HG02759 (cell line): ENCODE measurements around the gene COPB1.

Experiments used
- ATAC-seq: cut with Tn5 transposase; IDR thresholded peaks from one replicate; pipeline ENCODE4 v1.9.1; 2021; ENCODE audit warnings: mild to moderate bottlenecking, moderate library complexity; ENCODE audit not compliant: unreplicated experiment

The COPB1 gene

DNA sequence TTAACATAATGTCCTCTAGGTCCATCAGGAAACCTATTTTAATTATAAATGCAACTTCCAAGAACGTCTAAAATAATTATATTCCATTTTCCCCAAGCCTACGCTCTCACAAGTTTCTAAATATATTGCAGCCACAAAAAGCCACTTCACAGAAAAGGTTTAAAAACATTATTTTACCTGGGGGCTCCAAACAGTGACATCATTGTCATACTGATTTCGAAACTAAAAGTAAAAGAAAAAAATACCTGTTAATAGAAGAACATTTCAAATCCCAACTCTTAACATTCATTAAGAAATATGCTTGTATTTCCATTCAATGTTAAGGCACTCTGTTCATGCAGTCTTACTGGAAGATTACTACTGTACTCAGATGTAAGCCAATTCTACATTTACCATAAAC, 19.2 kb upstream of the COPB1 start:
- ATAC-seq, result no peak

DNA sequence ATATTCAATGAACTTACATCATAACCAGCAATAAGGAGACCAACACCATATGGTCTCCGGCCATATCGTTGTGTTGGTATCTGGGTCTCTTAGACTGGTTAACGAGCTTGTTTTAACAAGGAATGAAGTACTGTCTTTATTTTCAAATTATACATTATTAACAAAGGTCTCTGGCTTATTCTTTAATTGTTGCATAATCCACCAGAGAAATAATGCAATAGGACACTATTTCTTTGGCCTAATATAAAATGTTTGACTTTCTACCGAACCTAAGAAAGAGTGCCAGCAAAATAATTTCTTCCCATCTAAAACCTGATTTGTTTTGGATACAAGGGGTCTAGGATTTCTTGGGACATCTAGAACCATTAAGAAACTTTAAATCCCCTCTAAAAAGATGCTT, 14.2 kb upstream of the COPB1 start:
- ATAC-seq, result no peak

DNA sequence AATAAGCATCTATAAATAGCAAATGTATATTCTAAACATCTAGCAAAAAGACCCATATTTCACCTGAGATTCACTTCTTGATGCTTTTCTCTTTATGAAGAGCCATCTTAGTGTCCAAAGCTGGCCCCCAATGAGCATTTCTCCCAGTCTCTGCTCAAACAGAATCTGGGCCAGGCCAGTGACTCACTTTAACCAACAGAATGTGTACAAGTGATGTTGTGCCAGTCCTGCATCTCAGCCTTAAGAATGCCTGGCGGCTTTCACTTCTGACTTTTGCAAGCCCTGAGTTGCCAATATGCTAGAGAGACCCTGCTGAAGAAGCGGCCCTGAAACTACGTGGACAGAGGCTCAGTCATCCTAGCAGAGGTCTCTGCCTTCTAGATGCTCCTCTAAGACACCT, 6.9 kb upstream of the COPB1 start:
- ATAC-seq, result no peak

DNA sequence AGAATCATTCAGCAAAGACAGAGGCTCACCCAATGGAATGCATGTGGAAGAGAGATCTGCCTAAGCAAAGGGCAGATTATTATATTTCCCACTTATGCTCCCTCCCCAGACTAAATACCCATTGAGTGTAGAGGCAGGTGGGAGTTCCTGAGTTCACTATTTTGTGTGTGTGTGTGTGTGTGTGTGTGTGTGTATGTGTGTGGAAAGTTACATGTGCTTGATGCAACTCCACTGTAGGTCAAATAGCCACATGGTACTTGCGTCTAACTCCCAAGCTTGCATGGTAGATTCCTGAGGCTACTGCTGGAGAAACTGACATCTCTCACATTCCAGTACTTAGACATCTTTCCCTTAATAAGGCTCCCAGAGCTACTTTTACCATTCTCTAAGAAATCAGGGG, 3.4 kb upstream of the COPB1 start:
- no peak for ATAC-seq

DNA sequence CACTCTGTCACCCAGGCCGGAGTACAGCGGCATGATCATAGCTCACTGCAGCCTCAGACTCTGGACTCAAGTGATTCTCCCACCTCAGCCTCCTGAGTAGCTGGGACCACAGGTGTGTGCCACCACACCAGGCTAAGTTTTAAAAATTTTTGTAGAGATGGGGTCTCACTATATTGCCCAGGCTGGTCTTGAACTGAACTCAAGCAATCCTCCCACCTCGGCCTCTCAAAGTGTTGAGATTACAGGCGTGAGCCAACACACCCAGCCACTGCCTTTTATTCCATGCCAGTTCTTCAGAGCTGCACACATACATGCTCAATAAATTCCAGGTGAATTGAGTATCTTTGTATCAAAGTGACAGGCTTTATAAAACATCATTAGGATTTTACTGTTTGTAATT, 2.4 kb upstream of the COPB1 start:
- ATAC-seq, result no peak

DNA sequence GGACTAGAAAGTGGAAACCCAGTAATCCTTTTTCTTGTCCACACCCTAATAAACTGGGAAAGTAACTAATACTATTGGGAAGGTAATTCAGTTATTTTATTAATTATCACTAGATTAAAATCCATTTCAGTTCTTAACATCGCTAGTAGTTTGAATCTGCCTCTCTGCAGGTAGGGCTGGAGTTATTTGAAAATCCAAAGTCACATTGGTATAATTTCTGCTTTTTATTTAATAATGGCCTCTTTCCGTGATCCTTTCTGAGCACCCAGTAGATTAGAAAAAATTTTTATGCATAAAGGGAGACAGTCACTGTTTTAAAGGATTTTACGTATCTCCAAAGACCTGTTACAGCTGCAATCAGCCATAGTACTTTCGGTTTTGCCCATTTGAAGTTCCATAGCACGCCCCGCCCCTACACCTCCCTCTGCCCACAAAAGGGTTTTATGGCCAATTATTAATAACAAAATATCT, 605 bp upstream of the COPB1 start:
- peak; percentile 56 for ATAC-seq

DNA sequence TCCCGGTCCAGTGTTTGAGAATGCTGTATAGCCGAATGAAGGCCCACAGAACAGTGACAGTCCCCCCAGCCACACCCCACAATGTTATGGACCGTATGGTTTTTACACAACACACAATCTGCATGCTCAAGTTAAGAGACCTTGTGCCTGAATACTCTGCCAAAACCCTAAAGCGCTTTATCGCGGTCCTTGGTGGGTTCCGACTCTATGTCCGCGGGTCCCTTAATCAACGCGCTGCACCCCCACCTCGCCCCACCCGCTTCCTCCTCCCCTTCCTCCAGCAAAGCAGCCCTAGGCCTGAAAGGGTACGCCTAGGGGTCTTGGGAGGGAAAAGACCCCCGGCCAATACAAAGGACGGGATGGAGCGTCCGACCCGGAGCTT, 442 bp downstream of the COPB1 start:
- ATAC-seq, result peak; percentile 3

DNA sequence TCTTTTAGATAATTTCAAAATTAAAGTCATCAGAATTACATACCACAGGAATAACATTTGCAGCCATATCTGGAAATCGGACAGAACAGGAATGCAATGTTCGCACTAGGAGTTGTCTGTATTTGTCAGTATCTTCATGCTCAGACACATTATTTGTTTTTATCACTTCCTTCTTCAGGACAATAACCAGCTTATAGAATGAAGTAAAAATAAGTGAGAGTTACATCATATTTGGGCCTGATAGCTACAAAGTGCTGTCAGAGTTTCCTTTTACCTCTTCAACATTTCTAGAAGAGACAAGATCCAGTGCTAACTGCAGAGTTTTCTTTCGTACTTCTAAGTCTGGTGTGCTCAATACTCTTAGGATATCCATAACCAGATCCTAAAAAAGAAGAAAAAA, 18.9 kb downstream of the COPB1 start:
- ATAC-seq, result no peak

DNA sequence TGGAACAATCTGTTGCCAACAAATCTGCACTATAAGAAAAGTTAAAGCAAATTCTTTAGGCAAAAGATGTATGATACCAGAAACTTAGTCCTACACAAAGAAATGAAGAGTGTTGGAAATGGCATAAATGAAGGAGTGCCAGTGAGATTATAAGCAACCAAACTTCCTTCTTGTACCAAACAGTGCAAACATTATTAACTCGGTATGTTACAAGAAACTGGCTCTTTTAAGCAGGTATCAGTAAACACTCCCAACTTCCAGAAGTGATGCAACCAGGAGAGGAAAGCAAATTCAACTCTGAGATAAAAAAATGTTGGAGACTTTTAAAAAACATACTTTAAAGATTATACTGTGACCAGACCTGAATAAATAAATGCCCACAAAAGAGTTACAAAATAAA, 28.5 kb downstream of the COPB1 start:
- ATAC-seq, result no peak

DNA sequence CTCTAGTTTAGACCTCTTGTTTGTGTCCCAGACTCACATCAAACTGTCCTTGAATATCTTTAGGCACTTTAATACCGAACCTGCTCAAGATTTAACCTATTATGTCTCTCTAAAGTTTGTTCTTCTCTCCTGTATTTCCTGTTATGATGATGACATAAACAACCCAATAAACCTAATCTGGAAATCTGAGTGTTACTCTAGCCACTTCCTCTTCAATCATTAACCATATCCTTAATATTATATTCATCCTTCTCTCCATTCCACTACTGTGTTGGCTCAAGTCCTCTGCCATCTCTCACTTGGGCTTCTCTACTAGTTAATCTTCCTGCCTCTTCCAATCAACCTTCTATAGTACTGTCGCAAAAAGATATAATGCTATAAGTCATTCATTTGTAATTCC, 36.0 kb downstream of the COPB1 start:
- ATAC-seq, result no peak

DNA sequence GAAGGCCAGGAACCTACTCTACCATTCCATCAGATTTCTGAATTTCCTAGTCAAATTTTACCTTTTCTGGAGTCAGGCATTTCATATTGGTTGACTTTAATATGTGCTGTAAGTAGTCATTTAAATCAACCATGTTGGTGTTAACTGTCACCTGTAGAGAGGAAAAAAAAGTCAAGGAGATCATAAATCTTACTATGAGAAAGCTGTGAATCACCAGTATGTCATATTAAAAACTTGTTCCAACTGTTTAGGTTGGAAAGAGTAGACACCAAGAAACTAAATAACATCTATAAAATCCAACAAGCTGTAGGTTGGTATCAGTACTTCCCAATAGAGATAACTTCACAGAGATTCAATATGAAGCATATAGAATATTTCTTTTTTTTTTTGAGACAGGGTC, 39.5 kb downstream of the COPB1 start:
- ATAC-seq, result no peak

DNA sequence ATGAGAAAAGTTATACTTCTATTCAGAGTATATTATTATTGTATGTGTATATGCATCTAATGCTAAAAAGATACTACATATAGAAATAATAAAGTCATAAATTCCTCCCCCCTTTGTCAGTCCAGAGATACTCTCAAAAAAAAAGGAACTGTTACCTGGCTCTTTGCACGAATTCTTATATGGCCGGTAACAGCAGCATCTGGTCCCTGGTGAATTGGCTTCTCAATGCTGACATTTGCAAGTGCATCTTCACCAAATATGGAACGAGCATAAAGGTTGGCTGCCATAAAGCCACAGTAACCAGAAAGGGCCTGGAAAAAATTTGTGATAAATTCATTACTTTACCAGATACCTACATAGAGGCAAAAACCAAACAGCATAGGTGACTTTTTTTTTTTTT, 41.2 kb downstream of the COPB1 start:
- ATAC-seq, result no peak

DNA sequence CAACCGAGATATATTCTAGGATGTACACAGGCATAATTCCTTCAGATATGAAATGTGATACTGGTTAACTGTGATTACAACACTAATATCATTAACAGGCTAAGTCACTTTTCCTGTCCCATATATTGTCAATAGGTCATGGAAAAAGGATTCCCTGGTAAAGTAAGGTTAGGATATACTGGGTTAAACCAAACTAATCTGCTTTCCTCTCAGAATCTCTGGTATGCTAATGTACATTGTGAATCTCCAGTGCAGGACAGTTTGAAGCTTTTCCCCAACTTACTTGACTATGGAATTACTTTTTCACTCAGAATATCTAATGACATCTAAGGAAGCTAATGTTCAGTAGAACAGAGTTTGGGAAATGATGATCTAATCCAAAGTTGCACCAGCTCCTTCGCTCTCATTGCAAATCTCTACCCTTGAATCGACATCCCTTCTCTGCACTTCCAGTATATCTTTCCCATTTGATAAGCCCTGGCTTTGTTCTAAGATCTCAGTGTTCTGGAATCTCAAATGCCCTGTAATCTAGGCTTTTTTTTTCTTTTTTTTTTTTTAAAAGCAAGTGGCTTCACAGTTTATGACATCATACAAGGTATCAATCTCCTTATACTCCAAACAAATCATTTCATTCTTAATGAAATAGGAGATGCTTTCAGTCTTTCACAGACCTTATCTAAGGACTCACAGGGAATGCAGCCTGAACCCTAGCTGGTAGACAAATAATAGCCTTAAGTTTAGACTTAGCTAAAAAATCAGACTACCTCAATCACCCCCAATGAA, 43.8 kb downstream of the COPB1 start:
- ATAC-seq, result no peak

DNA sequence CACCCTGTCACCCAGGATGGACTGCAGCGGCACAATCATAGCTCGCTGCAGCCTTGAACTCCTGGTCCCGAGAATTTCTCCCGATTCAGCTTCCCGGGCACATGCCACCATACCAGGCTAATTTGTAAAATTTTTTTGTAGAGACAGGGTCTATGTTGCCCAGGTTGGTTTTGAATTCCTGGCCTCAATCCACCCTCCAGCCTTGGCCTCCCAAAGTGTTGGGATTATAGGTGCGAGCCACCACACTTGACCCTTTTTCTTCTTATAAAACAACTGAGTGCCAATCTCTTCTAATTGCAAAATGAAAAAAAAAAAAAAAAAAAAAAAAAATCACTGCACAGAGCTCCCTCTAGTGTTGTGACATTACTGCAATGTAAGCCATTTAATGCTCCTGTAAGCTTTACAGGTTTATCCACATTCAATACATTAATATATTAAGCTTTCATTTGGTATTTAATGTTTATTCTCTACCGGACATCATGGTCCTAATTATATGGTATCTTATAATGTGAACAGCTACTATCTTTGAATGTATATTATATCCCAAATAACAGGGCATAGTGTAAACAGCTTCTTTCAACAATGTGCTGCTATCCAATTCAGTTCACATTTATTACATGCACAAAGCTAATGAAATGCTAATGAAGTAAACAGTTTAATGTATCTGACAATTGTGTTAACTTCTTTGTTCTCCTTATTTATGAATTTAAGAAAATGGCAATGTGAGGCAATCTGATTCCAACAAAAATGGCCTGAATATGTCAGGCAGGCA, 44.6 kb downstream of the COPB1 start:
- ATAC-seq, result no peak

DNA sequence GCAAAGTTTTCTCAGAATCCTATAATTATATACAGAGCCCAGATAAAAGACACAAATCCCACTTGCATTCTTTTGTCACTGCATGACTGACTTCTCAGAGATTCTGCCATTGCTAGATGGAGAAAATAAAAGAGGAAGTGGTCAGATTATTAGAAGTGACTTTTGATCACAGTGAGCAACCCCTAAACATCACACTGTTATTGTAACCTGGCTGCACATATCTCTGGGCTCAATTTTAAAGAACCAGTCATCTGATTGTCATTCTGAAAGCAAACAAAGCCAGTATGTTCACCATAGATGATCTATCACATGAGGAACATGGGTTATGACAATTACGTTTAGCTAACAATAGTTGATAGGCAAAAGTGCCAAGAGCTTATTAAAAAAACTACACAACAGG, 47.8 kb downstream of the COPB1 start:
- ATAC-seq, result no peak

DNA sequence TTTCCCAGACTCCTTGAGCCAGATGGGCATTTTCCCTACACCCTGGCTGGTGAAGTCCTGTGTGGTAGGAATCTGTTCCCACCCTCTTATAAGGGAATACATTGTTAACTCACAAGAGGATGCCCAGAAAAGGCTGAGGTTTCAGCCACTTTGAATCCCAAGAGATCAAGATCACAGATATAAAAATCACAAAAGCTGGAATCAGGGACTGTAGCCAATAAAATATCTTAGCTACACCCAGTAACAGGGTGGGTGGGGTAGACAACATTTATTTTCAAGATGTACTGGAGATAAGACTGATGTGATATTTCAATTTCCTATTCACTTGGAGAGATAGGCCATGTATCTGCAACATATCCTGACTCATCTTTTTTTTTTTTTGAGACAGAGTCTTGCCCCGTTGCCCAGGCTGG, 50.3 kb downstream of the COPB1 start:
- ATAC-seq, result no peak

DNA sequence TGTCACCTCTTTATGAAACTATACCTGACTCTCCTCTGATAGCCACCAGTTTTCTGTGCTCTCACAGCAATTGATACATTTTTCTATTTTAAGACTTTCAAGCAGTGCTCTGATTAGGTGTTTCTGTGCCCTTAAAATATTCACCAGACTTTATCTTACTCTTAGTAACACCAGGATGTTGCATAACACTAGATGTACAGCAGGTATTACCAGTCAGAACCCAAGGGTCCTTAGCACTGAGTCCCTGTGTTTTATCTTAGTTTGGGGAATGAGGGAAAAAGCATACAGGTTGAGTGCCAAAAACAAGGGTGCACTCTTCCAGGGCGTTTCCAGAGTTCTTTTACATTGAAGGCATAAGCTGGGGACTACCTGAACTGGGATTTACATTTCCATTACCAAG, 51.4 kb downstream of the COPB1 start:
- ATAC-seq, result no peak

DNA sequence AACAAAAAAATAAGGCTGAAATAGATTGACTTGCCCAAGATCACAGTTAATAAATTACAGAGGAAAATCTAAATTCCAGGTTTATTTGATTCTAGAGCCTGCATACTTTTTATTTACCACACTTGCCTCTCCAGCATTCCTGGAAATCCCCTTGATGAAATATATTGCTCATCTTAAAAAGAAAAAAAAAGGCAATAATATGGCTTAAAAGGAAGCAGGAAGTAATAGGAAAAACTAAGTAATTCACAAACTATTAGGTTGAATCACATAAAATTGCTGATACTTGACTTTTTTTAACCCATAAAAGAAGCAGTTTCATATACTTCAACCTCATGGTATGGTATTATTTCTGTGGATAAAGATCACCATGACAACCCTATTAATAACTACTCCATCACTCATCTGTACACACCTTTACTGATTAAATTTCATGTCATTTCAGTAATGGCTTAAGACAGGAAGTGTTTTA, 52.9 kb downstream of the COPB1 start:
- ATAC-seq, result no peak

DNA sequence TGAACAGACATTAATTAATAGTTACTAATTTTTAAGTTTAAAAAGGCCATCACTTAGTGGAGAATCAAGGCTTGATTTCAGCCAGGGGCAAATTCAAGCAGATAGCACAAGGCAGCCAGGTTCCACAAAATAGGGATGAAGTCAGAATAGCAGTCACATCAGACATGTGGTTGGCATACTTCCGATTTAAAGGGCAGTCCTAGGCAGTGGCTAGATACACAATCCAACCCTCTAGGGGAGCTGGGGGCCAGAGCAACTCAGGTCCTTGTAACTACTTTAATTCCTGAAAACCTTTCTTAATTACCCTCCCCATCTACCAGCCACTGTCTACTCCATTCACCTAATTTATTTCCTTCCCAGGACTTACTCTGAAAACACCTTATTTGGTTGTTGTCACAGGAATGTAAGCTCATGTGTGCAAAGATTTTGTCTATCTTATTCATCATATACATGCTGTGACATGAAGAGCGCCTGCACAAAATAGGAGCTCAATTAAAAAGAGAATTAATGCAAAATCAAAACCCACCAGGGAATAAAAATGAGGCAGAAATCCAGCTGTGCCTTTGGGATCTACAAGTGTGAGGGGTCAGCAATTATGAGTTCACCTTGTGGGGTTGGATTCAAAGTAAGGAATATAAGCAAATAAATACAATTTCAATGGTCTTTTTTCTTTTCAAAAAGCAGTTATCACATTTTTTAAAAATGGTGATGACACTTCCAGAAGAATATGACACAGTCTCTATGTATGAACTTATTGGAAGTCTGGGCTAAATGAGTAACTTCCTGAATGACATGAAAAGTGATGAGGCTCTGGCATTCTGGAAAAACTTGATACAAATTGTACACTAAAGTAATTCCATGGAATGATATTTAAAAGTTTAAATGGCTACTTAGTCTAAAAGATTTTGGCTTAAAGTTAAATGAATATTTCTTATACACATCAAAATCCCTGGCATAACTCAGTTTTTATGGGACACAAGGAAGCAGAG, 53.8 kb downstream of the COPB1 start:
- ATAC-seq, result no peak

DNA sequence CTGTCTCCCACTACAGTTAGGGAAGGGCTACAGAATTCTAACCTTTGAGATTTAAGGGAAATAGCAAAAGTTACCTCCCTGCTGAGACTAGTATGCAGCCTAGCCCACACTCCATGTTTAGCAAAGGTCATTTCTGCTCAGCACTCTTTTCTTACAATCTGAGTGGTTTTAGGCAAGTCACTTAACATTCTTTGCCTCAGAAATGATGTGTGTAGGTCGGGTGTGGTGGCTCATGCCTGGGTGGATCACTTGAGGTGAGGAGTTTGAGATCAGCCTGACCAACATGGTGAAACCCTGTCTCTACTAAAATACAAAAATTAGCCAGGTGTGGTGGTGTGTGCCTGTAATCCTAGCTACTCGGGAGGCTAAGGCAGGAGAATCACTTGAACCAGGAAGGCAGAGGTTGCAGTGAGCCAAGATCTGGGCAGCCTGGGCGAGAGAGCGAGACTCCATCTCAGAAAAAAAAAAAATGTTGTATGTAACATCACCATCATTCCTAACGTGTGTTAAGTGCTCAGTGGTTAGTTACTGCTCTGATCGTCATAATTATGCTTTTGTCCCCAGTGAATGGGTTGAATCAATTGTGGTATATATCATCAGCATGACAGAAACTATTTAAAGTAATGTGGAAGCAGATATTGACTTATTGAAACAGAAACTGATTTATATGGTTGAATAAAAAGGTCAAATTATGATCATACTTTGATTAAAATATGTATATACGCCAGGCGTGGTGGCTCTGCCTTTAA, 55.0 kb downstream of the COPB1 start:
- no peak for ATAC-seq
